T-helper 1 cell treated with Interleukin-12 subunit alpha and Interleukin-12 subunit beta and Interleukin-4 antibody, amounts not matched to agents 30 μg/mL and 1 μg/mL, for 36 hours (primary cell): ENCODE measurements around the gene RBM28.

ENCODE experiments used
- H3K27ac Mint-ChIP-seq: one replicate; pipeline ENCODE4 v1.8.0; 2021; ENCODE audit warnings: mild to moderate bottlenecking, mixed read lengths
- H3K27me3 Mint-ChIP-seq: one replicate; pipeline ENCODE4 v1.8.0; 2021; ENCODE audit warnings: low read depth, mixed read lengths
- H3K36me3 Mint-ChIP-seq: one replicate; pipeline ENCODE4 v1.8.0; 2021; ENCODE audit warnings: low read depth, mixed read lengths
- H3K4me1 Mint-ChIP-seq: one replicate; pipeline ENCODE4 v1.8.0; 2021; ENCODE audit warnings: low read depth, mixed read lengths
- H3K4me3 Mint-ChIP-seq: one replicate; pipeline ENCODE4 v1.8.0; 2021; ENCODE audit warnings: mild to moderate bottlenecking, moderate library complexity, mixed read lengths
- H3K9me3 Mint-ChIP-seq: one replicate; pipeline ENCODE4 v1.8.0; 2021; ENCODE audit warnings: mixed read lengths

The RBM28 gene

DNA sequence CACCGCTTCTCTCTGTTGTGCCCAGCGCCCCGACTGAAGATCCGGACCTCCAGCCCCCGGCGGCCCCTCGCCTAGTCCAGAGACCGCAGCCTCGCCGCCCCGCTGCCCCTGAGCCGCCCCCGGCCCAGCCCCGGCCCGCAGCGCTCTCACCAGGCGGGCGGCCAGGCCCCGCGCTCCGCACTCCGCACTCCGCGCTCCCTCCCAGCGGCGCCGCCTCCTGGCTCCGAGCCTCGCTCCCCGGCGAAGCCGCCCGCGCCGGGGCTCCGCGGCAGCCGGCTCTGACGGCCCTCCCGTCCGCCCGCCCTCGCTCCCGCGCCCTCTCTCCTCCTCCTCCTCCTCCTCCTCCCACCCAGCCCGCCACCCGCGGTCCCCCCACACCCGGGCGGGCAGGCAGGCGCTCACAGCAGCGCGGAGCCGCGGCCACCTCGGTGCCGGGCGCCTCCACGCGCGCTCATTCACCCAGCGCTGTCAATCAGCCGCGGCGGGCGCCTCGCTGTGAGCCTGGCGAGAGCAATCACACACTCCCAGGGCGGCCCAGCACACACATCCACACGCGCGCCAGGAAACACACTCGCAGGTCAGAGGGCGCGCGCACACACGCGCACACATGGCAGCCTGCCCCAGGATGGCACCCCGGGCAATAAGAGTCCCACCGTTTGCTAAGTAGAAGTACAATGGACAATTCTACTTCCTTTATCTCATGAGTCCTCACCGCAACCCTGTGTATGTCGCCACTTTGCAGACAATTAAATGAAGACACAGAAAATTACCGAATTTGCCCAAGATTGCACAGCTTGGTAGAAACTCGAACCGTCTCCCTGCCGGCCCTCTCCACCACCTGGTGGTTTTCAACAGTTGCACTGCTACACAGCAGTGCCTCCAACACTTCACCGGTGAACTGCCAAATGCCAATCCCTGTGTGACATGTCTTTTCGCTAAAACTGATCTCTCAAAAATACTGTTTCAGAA lies 18.0 kb upstream of the RBM28 start, which contains the start of gene PRRT4:
Gene PRRT4 (minus strand): TSS at position 280 of the 969 bp plus-strand sequence.
- H3K36me3 Mint-ChIP-seq, result no peaks in the 10 kb centered on the region
- H3K9me3 Mint-ChIP-seq, result no peaks in the 10 kb centered on the region
- no peak within 1 kb of the TSS for H3K27ac Mint-ChIP-seq
- peaks cover 84% of the 10 kb centered on the region for H3K27me3 Mint-ChIP-seq
- H3K4me1 Mint-ChIP-seq, result peaks cover 13% of the 10 kb centered on the region
- H3K4me3 Mint-ChIP-seq, result peak within 1 kb of the TSS; percentile 74

DNA sequence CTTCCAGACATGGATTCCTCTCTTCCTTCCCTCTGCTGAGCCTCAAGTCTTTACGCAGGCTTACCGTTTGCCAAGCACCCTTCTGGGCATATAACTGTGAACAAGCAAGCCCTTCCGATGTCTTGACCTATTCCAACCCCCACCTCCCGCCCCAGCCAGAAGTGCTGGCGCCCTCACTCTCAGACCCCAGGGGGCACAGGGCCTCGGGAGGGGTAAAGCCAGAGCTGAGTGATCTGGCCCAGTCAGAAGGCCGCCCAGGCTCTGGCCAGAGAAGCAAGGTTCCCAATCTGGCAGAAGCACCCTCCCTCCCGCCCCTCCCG lies 16.6 kb upstream of the RBM28 start:
- H3K4me1 Mint-ChIP-seq, result peaks cover 17% of the 10 kb centered on the region
- H3K36me3 Mint-ChIP-seq, result no peaks in the 10 kb centered on the region
- H3K27me3 Mint-ChIP-seq, result peaks cover 77% of the 10 kb centered on the region
- no peaks in the 10 kb centered on the region for H3K9me3 Mint-ChIP-seq
- no peak overlapping the region for H3K4me3 Mint-ChIP-seq
- H3K27ac Mint-ChIP-seq, result no peak overlapping the region

DNA sequence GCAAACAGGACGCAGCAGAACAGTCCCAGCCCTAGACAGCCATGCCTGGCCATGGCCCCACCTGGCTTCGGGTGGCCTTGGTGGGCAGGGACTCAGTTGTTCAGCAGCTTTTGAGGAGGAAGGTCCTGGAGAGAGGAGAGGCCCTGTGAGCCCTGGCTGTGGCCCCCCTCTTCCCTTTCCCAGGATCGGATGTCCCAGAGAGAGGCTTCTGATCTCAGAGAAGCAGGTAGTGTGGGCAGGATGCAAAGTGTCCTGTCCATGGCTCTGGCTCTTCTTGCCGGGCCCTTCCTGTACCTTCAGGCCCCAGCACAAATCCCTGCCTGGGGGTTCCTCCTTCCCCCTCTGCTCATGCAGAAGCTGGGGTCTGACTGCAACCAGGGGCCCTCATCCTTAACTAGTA lies 16.2 kb upstream of the RBM28 start:
- Mint-ChIP-seq H3K4me1 (peaks cover 17% of the 10 kb centered on the region), H3K9me3 (no peaks in the 10 kb centered on the region), H3K36me3 (no peaks in the 10 kb centered on the region), H3K4me3 (no peak overlapping the region), H3K27me3 (peaks cover 75% of the 10 kb centered on the region), H3K27ac (no peak overlapping the region)

GRCh38 chr7:128359336-128359735 lies 15.6 kb upstream of the RBM28 start:
- H3K27ac Mint-ChIP-seq, result no peak overlapping the region
- H3K27me3 Mint-ChIP-seq, result peaks cover 75% of the 10 kb centered on the region
- no peak overlapping the region for H3K4me3 Mint-ChIP-seq
- no peaks in the 10 kb centered on the region for H3K9me3 Mint-ChIP-seq
- peaks cover 17% of the 10 kb centered on the region for H3K4me1 Mint-ChIP-seq
- no peaks in the 10 kb centered on the region for H3K36me3 Mint-ChIP-seq

DNA sequence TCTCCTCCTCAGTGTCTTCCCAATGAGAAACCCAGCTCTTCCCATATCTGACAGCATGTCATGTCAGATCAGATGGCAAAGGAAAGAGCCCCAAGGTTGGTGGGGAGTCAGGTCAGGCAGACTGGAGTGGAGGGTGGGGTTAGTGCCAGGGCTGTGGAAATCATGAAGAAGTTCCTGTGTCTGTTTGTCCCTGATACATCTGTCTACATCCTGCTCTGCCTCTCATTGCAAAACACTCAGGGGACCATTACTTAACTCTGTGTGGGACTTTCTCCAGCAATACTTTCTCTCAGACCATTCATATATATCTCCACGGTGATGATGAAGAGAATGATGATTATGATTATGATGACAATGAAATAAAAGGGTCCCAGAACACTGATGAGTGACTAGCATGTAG lies 14.5 kb upstream of the RBM28 start:
- H3K27ac Mint-ChIP-seq, result no peak overlapping the region
- no peaks in the 10 kb centered on the region for H3K36me3 Mint-ChIP-seq
- no peak overlapping the region for H3K4me3 Mint-ChIP-seq
- peaks cover 74% of the 10 kb centered on the region for H3K27me3 Mint-ChIP-seq
- H3K4me1 Mint-ChIP-seq, result peaks cover 17% of the 10 kb centered on the region
- H3K9me3 Mint-ChIP-seq, result no peaks in the 10 kb centered on the region

- Mint-ChIP-seq H3K9me3 (no peaks in the 10 kb centered on the region), H3K27ac (no peak overlapping the region), H3K36me3 (no peaks in the 10 kb centered on the region), H3K4me3 (no peak overlapping the region), H3K27me3 (peaks cover 71% of the 10 kb centered on the region), H3K4me1 (peaks cover 15% of the 10 kb centered on the region)
Measured at GRCh38 chr7:128357217-128357613, 13.5 kb upstream of the RBM28 start.

DNA sequence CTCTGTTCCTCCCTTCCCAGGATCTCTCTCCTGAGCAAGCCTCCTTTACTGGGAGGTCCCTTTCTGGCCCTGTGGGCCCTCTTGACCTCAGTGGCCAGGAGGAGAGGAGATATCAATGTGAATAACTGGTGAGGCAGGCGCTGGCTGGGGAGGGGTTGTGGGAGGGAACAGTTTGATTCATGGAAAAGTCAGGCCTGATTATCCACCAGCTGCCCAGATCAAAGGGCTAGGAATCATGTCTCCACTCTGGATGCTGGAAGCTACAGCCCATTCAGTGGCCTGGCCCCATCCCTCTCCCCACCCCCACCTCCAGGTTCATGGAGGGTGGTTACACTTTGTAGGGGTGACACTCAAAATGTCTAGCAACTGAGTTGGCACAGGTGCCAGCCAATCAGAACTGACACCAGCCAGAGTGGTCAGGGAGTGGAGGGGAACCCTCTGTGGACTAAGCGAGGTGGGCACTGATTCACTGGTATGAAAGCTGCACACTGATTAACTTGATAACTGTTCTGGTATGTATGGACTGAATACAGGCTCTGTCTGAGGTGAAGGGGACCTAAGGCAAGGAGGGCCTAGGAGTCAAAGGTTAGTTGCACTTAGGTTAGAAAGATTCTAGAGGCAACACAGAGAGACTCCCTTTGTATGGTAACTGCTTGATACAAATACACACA lies 13.0 kb upstream of the RBM28 start:
- H3K36me3 Mint-ChIP-seq, result no peaks in the 10 kb centered on the region
- H3K27me3 Mint-ChIP-seq, result peaks cover 66% of the 10 kb centered on the region
- no peak overlapping the region for H3K27ac Mint-ChIP-seq

GRCh38 chr7:128353610-128354009 lies 9.9 kb upstream of the RBM28 start:
- no peaks in the 10 kb centered on the region for H3K36me3 Mint-ChIP-seq
- peak overlapping the region; percentile 25 for H3K4me3 Mint-ChIP-seq

More for the DNA sequence above, 13.0 kb upstream of the RBM28 start:
- Mint-ChIP-seq H3K4me3 (no peak overlapping the region), H3K9me3 (no peaks in the 10 kb centered on the region), H3K4me1 (peaks cover 10% of the 10 kb centered on the region)

GRCh38 chr7:128353189-128353588 lies 9.5 kb upstream of the RBM28 start:
- Mint-ChIP-seq H3K27me3 (peaks cover 64% of the 10 kb centered on the region), H3K4me1 (peaks cover 6% of the 10 kb centered on the region), H3K9me3 (no peaks in the 10 kb centered on the region), H3K36me3 (no peaks in the 10 kb centered on the region), H3K27ac (no peak overlapping the region), H3K4me3 (peak overlapping the region; percentile 40)

More at GRCh38 chr7:128353610-128354009, 9.9 kb upstream of the RBM28 start:
- H3K27ac Mint-ChIP-seq, result no peak overlapping the region
- peaks cover 6% of the 10 kb centered on the region for H3K4me1 Mint-ChIP-seq
- H3K27me3 Mint-ChIP-seq, result peaks cover 64% of the 10 kb centered on the region
- no peaks in the 10 kb centered on the region for H3K9me3 Mint-ChIP-seq

DNA sequence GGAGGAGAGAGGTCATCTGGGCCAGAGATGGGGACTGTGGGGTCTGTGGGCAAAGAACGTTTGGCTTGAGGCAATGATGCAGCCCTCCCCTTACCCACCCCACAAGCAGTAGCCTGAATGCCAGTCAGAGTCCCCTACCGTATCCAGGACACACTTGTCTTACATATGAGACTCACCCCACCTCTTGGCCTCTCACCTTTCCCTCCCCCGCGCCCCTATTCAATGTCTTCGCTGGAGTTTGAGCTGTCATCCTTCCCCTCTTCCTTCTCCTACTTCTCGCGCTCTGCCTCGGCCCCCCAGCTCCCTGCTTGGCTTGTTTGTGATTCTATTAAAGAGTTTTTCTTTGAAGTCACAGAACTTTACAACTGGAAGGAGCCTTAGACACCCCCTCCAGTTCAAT lies 8.9 kb upstream of the RBM28 start:
- no peaks in the 10 kb centered on the region for H3K36me3 Mint-ChIP-seq
- H3K4me3 Mint-ChIP-seq, result peak overlapping the region; percentile 40
- H3K9me3 Mint-ChIP-seq, result no peaks in the 10 kb centered on the region
- H3K27me3 Mint-ChIP-seq, result peaks cover 62% of the 10 kb centered on the region
- peaks cover 6% of the 10 kb centered on the region for H3K4me1 Mint-ChIP-seq
- H3K27ac Mint-ChIP-seq, result no peak overlapping the region

- H3K27ac Mint-ChIP-seq, result no peak overlapping the region
- H3K4me3 Mint-ChIP-seq, result no peak overlapping the region
- H3K4me1 Mint-ChIP-seq, result peaks cover 6% of the 10 kb centered on the region
- peaks cover 65% of the 10 kb centered on the region for H3K27me3 Mint-ChIP-seq
- H3K36me3 Mint-ChIP-seq, result no peaks in the 10 kb centered on the region
- H3K9me3 Mint-ChIP-seq, result no peaks in the 10 kb centered on the region
Measured at GRCh38 chr7:128352153-128352537, 8.4 kb upstream of the RBM28 start.

DNA sequence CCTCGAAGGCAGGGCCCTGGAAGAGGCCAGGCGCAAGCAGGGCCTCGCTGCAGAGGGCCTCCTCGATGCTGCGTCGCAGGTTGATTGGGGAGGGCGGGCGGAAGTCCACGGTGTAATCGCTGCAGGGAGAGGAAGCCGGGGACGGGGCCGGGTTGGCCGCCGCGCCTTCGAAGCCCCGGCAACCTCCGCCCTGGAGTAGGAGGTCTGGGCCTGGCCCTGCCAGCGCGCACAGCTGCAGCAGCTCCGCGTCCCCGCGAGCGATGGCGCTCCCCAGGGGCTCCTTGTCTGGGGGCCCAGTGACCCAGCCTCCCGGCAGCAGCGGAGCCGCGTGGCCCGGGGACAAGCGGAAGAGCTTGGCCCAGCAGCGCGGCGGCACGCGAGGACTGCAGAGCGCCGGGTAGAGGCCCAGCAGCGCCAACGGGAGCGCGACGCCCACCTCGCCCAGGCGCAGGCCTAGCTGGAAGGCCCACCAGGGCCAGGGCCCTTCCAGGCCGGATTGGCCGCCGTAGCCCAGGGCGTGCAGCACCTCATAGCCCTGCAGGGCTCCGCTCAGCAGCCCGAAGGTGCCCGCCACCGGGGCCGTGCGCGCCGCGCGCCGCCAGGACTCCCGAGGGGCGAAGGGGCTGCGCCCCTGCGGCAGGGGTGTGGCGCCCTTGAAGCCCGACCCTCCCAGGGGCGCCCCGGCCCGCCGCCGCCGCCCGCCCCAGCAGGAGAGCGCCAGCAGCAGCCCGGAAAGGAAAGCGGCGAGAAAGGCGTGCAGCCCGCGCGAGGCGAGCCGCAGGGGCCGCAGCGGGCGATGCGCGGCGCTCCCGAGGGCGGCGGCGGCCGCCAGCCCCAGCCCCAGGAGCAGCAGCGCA lies 7.8 kb upstream of the RBM28 start:
- Mint-ChIP-seq H3K9me3 (no peaks in the 10 kb centered on the region), H3K4me1 (peaks cover 6% of the 10 kb centered on the region), H3K27me3 (peaks cover 65% of the 10 kb centered on the region), H3K27ac (no peak overlapping the region), H3K36me3 (no peaks in the 10 kb centered on the region), H3K4me3 (peak overlapping the region; percentile 29)

DNA sequence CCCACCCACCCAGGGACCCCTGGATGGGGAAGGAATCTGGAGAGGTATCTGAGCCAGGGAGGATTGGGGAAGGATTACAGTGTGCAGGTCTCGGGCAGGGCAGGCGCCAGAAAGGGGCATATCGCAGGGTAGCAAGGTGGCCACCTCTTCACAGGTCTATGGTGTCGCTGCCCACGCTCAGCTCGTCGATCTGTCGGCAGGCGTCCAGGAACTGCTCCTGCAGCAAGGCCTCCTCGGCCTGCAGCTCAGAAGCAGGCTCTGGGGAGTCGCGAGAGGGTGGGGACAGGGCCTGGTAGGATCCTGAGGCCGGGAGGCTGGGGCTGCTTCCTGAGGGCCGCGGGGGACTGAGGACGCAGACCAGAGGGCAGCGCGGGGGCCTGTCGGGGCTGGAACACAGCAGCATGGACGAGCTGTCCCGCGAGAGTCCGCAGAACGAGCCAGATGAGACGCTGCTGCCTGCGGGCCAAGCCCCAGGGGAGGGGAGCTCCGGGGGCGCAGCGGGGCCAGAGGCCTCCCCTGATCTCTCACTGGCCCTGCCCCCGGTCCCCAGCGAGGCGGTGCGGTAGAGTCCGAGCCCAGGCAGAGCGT lies 7.1 kb upstream of the RBM28 start:
- Mint-ChIP-seq H3K36me3 (no peaks in the 10 kb centered on the region), H3K9me3 (no peaks in the 10 kb centered on the region), H3K4me1 (peaks cover 6% of the 10 kb centered on the region), H3K27me3 (peaks cover 63% of the 10 kb centered on the region), H3K4me3 (peak overlapping the region; percentile 29), H3K27ac (no peak overlapping the region)

- Mint-ChIP-seq H3K27ac (no peak overlapping the region), H3K36me3 (no peaks in the 10 kb centered on the region), H3K9me3 (no peaks in the 10 kb centered on the region), H3K27me3 (peaks cover 51% of the 10 kb centered on the region), H3K4me1 (peaks cover 2% of the 10 kb centered on the region), H3K4me3 (no peak overlapping the region)
Measured at GRCh38 chr7:128349466-128349825, 5.7 kb upstream of the RBM28 start.
